Nephron progenitor cell (in vitro differentiated cells): ENCODE data around the gene IQGAP3.

Experiments
- DNase-seq: peaks from one replicate; pipeline ENCODE4 v3.0.0; 2021
- H3K27ac Mint-ChIP-seq: 2 replicates; pipeline ENCODE4 v1.8.0; 2021; ENCODE audit warnings: mild to moderate bottlenecking, moderate library complexity, mixed read lengths
- H3K27me3 Mint-ChIP-seq: 2 replicates; pipeline ENCODE4 v1.8.0; 2021; ENCODE audit warnings: mild to moderate bottlenecking, low read depth, mixed read lengths; ENCODE audit not compliant: poor library complexity
- H3K36me3 Mint-ChIP-seq: 2 replicates; pipeline ENCODE4 v1.8.0; 2021; ENCODE audit warnings: low read depth, mixed read lengths
- H3K4me1 Mint-ChIP-seq: 2 replicates; pipeline ENCODE4 v1.8.0; 2021; ENCODE audit warnings: mixed read lengths
- H3K4me3 Mint-ChIP-seq: 2 replicates; pipeline ENCODE4 v1.8.0; 2021; ENCODE audit warnings: mild to moderate bottlenecking, moderate library complexity, mixed read lengths
- H3K9me3 Mint-ChIP-seq: 2 replicates; pipeline ENCODE4 v1.8.0; 2021; ENCODE audit warnings: mild to moderate bottlenecking, moderate library complexity, mixed read lengths
- TF ChIP-seq, protein P1 (sequence below): fragments of 200-600 bp; sonication (generic); IDR thresholded peaks from 2 replicates; pipeline ENCODE4 v1.5.0; 2021; ENCODE audit warnings: antibody characterized with exemption

The IQGAP3 gene

GRCh38 chr1:156601892-156602291 lies 29.5 kb upstream of the IQGAP3 start:
- Mint-ChIP-seq H3K4me1 (peaks cover 31% of the 10 kb centered on the region), H3K27me3 (peaks cover 5% of the 10 kb centered on the region), H3K36me3 (peaks cover 13% of the 10 kb centered on the region), H3K4me3 (peak overlapping the region; percentile 98), H3K27ac (peak overlapping the region; percentile 96), H3K9me3 (no peaks in the 10 kb centered on the region)
- TF ChIP-seq, protein P1, sequence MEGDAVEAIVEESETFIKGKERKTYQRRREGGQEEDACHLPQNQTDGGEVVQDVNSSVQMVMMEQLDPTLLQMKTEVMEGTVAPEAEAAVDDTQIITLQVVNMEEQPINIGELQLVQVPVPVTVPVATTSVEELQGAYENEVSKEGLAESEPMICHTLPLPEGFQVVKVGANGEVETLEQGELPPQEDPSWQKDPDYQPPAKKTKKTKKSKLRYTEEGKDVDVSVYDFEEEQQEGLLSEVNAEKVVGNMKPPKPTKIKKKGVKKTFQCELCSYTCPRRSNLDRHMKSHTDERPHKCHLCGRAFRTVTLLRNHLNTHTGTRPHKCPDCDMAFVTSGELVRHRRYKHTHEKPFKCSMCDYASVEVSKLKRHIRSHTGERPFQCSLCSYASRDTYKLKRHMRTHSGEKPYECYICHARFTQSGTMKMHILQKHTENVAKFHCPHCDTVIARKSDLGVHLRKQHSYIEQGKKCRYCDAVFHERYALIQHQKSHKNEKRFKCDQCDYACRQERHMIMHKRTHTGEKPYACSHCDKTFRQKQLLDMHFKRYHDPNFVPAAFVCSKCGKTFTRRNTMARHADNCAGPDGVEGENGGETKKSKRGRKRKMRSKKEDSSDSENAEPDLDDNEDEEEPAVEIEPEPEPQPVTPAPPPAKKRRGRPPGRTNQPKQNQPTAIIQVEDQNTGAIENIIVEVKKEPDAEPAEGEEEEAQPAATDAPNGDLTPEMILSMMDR: no peak
- no peak for DNase-seq

- peak; percentile 74 for DNase-seq
- TF ChIP-seq, protein P1: no peak
- peaks cover 31% of the 10 kb centered on the region for H3K4me1 Mint-ChIP-seq
Observed at GRCh38 chr1:156601122-156601830, 28.9 kb upstream of the IQGAP3 start, which contains the start of gene GPATCH4. GPATCH4 (minus strand) TSS chr1:156601479.

GRCh38 chr1:156600733-156601121 lies 28.4 kb upstream of the IQGAP3 start:
- peaks cover 5% of the 10 kb centered on the region for H3K27me3 Mint-ChIP-seq
- peaks cover 31% of the 10 kb centered on the region for H3K4me1 Mint-ChIP-seq
- H3K4me3 Mint-ChIP-seq: peak overlapping the region; percentile 98
- H3K9me3 Mint-ChIP-seq: no peaks in the 10 kb centered on the region
- DNase-seq: no peak
- peaks cover 23% of the 10 kb centered on the region for H3K36me3 Mint-ChIP-seq
- TF ChIP-seq, protein P1: no peak
- H3K27ac Mint-ChIP-seq: peak overlapping the region; percentile 96

More at GRCh38 chr1:156601122-156601830, 28.9 kb upstream of the IQGAP3 start, which contains the start of gene GPATCH4:
- Mint-ChIP-seq H3K4me3 (peak within 1 kb of the TSS; percentile 98), H3K27me3 (peaks cover 5% of the 10 kb centered on the region), H3K36me3 (peaks cover 18% of the 10 kb centered on the region), H3K9me3 (no peaks in the 10 kb centered on the region), H3K27ac (peak within 1 kb of the TSS; percentile 96)

GRCh38 chr1:156599811-156600210 lies 27.4 kb upstream of the IQGAP3 start:
- Mint-ChIP-seq H3K36me3 (peaks cover 32% of the 10 kb centered on the region), H3K9me3 (no peaks in the 10 kb centered on the region), H3K27me3 (peaks cover under 1% of the 10 kb centered on the region), H3K4me3 (peak overlapping the region; percentile 9), H3K4me1 (peaks cover 31% of the 10 kb centered on the region), H3K27ac (no peak overlapping the region)
- no peak for DNase-seq
- TF ChIP-seq, protein P1: no peak

- Mint-ChIP-seq H3K9me3 (no peaks in the 10 kb centered on the region), H3K4me3 (peak overlapping the region; percentile 18), H3K27ac (no peak overlapping the region), H3K27me3 (no peaks in the 10 kb centered on the region), H3K4me1 (peaks cover 31% of the 10 kb centered on the region), H3K36me3 (peaks cover 38% of the 10 kb centered on the region)
- no peak for DNase-seq
- TF ChIP-seq, protein P1: no peak
Observed at GRCh38 chr1:156598731-156599432, 26.5 kb upstream of the IQGAP3 start.
